Activated T-helper 1 cell treated with anti-CD3 and anti-CD28 coated beads, Interleukin-2, amount 50 U/mL, for 16 hours (primary cell): ENCODE results near the gene RAB22A.

Experiments used
- DNase-seq, 2 donors: peaks; one replicate each; pipeline ENCODE4 v3.0.0-alpha.2; 2020; ENCODE audit warnings: low read depth in 1 of 2, low spot score in 1 of 2

Gene RAB22A

GRCh38 chr20:58384821-58385220 lies 75.3 kb downstream of the RAB22A start:
- DNase-seq: no peak

DNA sequence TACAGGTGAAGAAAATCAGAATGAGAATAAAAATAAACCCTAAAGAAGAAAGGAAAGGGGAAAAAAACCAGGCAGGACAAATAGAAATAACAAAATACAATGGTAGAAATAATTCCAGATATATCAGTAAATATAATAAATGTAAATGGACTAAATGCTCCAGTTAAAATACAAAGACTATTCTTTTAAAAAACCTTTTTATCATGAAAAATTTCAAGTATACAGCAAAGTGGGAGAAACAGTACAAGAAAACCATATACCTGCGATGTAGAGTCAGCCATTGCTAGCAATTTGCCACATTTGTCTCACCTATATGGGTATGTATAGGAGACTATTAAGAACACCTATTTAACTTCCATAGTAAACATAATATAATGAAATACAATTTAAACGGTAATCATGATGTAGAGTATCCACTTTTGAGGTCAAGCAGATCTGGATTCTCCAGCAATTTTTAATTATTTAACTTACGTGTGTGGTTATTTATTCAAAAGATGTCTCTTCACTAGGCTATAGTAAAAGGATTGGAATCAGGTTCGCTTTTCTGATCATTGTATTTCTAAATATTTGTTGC lies 78.6 kb downstream of the RAB22A start:
- DNase-seq: no peak

GRCh38 chr20:58388882-58389323 lies 79.4 kb downstream of the RAB22A start, which contains the start of gene VAPB:
TSS of gene VAPB (plus strand) at chr20:58389229. CDS start at chr20:58389460, 231 bp downstream.
- DNase-seq: peak; percentile 88 to 96

DNA sequence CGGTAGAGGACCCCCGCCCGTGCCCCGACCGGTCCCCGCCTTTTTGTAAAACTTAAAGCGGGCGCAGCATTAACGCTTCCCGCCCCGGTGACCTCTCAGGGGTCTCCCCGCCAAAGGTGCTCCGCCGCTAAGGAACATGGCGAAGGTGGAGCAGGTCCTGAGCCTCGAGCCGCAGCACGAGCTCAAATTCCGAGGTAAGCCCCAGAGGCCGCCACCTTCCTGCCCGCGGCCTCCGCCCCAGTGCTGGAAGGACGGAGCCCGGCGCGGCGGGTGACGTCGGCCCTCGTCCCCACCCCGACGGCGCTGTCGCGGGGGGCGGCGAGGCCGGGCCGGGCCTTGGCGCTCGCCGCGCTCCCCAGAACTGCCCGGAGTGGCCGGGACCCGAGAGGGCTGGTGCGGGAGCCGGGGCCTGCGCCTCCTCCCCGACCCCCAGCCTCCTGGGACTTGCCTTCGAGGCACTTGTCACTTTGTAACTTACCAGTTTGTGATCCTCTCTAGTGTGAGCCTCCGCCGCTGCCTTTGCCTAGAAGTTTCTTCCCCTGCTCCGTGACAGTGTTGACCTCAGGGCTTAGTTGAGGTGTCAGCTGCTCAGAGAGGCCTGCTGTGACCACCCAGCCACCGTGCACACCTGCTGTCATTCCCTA lies 79.9 kb downstream of the RAB22A start:
- DNase-seq: peak in 1 of 2 donors; percentile 31

DNA sequence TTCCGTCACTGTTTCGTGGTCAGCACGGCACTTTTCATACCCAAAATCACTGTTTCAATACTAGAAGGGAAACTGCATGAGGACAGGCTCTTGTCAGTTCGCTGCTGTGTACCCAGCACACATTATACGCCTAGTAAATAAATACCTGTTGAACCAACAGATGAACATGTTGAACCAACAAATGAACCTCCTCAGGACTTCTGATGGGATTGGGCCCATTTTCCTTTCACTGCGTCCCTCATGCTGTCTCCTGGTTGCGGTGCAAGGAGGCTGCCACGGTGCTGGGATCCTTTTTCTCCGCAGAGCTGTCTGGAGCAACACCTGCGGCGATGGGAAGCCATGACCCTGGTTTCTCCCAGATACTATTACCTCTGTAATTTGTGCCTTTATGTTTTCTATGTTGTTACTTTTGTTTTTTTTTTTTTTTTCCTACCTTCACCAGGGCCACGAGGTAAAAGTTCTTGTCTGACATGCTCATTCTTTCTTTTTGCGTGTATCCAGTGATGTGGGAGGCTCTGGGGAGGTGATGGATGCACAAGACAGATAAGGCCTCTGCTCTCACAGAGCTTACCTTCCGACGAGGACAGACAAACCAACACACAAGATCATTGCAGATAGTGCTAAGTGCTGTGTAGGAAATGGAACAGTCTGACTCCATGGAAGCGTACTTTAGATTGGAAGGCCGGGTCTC lies 80.6 kb downstream of the RAB22A start:
- no peak for DNase-seq

- DNase-seq: no peak
Measured at GRCh38 chr20:58390659-58391035, 81.1 kb downstream of the RAB22A start.

GRCh38 chr20:58392286-58392685 lies 82.8 kb downstream of the RAB22A start:
- DNase-seq: no peak

DNA sequence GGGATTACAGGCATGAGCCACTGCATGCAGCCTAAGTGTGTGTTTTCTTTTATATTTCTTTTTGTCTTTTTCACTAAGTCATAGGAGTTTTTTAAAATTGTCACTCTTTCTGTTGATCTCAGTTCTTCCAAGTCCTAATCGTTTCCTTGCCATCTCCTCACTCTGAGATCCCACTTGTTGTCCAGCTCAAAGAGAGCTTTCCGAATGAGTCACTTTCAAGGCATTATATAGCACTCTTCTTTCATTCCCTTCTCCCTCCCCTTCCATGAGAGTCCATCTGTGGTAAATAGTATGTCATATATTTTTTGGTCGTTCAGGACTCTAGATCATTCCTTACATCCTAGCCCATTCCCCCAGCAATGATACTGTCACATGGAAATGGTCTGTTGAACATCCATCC lies 83.8 kb downstream of the RAB22A start:
- DNase-seq: no peak

GRCh38 chr20:58394801-58395200 lies 85.3 kb downstream of the RAB22A start:
- DNase-seq: no peak

DNA sequence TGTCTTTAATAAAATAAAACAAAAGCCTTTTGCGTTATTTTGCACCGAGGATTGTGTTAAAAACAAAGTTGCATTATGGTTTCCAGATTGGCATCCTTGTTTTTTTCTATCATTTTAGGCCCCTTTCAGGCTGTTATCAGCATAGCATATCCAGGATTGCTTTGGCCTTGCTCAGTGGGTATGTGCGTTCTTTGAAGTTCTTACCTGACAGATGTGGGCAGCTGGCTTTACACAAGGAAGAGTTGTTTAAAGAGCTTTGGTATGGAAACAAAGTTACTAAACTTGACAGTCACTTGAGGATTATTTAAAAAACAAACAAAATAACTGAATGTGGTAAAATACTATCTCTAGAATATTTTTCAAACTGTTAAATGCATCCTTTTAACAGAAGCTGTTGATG lies 86.1 kb downstream of the RAB22A start:
- no peak for DNase-seq

GRCh38 chr20:58397429-58397828 lies 87.9 kb downstream of the RAB22A start:
- DNase-seq: no peak

DNA sequence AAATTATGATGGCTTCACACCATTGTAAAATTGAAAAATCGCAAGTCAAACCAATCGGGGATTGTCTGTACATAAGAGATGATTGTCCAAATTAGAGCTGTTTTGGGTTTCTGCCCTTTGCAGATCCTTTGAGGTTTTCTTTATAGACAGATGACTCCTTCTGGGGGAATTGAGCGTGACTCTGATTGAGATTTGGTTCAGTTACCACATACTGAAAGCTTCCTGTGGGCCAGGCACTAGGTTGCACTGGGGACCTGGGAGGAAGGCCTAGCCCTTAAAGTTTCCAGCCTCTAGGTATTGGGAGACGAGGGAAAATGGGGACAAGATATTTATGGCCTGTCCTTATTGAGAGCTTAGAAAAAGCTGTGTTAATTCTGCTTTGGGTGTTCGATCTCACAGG lies 88.7 kb downstream of the RAB22A start:
- no peak for DNase-seq

DNA sequence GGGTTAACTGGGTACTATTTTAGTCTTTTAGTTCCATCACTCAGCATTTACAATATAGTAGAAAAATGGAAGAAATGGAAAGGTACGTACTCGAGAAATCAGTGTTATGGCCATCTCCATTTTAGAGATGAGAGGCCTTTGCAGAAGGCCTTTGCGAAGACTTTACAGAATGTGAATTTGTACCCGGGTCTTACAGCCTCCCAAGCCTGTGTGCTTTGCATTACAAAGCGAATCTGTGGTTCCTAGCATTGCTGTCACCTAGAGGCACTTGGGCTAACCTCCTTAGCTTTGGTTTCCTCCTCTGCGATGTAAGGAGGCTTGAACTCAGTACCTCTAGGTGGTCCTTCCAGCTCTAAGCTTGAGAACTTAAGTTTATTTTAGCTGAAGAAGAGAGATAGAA lies 90.4 kb downstream of the RAB22A start:
- no peak for DNase-seq

GRCh38 chr20:58401162-58401561 lies 91.6 kb downstream of the RAB22A start:
- DNase-seq: no peak

DNA sequence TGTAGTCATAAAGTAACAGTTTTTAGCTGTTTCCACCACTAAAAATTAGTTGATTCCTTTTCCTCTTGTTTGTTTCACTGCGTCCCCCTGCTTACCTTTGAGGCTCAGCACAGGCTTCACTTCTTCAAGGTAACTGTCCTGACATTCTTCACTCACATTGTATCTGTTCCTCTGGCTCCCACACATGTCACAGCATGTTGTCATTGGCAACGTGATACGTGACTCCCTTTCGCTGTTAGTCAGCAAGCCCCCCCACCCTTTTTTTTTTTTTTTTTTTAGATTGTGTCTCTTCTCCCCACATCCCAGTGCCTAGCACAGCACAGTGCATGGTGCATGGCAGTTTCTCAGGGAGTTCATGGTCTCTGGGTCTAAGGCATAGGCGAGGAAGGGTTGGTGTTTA lies 92.8 kb downstream of the RAB22A start:
- DNase-seq: no peak

DNA sequence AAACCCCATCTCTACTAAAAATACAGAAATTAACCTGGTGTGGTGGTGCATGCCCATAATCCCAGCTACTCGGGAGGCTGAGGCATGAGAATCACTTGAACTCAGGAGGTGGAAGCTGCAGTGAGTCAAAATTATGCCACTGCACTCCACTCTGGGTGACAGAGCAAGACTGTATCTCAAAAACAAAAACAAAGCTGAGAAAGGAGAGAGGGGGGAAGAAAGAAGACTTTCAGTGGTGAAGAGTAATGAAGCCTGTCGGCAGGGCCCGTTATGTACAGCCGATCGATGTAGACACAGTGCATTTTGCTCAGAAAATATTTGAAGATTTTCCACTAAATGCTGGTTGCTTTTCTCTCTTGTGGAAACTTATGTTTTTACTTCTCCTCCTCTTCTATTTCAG lies 93.3 kb downstream of the RAB22A start:
- DNase-seq: no peak

GRCh38 chr20:58403272-58403671 lies 93.8 kb downstream of the RAB22A start:
- no peak for DNase-seq

DNA sequence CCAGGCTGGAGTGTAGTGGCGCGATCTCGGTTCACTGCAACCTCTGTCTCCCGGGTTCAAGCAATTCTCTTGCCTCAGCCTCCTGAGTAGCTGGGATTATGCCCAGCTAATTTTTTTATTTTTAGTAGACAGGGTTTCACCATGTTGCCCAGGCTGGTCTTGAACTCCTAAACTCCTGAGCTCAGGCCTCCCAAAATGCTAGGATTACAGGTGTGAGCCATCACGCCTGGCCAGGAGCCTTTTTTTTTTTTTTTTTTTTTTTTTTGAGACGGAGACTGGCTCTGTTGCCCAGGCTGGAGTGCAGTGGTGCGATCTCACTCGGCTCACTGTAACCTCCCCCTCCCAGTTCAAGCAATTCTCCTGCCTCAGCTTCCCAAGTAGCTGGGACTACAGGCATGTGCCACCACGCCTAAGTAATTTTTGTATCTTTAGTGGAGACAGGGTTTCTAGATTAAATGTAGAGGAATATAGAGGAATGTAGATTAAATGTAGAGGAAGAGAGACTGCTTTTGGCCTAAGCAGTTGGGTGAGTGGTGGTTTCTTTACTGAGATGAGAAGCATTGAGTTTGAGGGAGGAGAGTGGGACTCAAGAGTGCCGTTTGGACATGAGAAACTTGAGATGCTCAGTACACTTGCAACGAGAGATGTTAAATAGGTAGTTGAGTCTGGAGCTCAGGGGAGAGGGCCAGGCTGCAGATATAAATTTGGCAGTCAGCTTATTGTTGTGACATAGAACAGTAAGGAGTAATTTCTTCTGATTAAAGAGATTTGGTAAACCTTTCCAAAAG lies 96.2 kb downstream of the RAB22A start:
- no peak for DNase-seq

- DNase-seq: no peak
Measured at GRCh38 chr20:58406422-58407001, 97.0 kb downstream of the RAB22A start.

DNA sequence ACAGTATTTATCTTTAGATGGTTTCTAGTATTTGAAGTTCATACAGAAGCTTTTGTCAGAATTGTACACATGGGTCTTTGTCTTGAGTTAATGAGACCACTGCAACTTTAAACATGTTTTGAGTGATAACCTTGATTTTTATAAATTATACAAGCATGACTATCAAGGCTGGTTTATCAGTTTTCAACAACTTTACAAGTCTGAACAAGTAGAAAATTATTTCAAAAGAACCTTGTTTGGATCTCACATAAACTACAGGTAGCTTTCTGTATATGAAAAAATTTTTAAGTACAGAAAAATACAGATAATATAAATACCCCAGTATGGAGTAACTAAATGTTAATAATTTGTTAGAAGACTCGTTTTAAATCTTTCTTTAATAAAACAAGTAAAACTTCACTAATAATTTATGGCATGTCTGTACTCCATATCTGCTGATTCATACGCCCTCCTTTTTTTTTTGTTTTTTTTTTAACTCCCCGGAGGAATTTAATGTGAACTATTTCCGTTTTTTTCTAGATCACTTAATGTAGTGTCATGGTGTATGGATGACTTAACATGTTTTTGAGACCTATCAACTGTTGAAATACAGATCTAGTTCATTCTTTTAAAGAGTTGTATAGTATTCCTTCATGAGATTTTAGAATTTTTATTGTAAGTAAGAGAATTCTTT lies 97.8 kb downstream of the RAB22A start:
- DNase-seq: no peak
